Fibroblast of lung (primary cell): Measurements from ENCODE around the gene SORCS3. TPM values are rescaled to one million over a fixed set of nuclear protein-coding genes. Genes with fewer than 3 reads are reported as not detected.

Experiments used
- DNase-seq, 2 donors: peaks; one replicate each; pipeline versions ENCODE4 v3.0.0 to v3.0.0-alpha.2; 2010; ENCODE audit warnings: low read depth in 2 of 2
- H2AFZ ChIP-seq: 2 replicates; pipeline ENCODE4 v1.5.1; 2012; ENCODE audit warnings: low read length, control low read depth, inconsistent platforms
- H3K27ac ChIP-seq: 2 replicates; pipeline ENCODE4 v1.5.1; 2011; ENCODE audit warnings: low read length, control low read depth; ENCODE audit not compliant: insufficient read depth
- H3K27me3 ChIP-seq: 2 replicates; pipeline ENCODE4 v1.5.1; 2011; ENCODE audit warnings: mild to moderate bottlenecking, low read length; ENCODE audit not compliant: control insufficient read depth, insufficient read depth
- H3K36me3 ChIP-seq: 2 replicates; pipeline ENCODE4 v1.5.1; 2011; ENCODE audit warnings: low read length; ENCODE audit not compliant: control insufficient read depth, insufficient read depth
- H3K4me1 ChIP-seq: 2 replicates; pipeline ENCODE4 v1.5.1; 2011; ENCODE audit warnings: low read length; ENCODE audit not compliant: control insufficient read depth, insufficient read depth; ENCODE audit errors: extremely low read depth
- H3K4me2 ChIP-seq: 2 replicates; pipeline ENCODE4 v1.5.1; 2011; ENCODE audit warnings: low read length, control low read depth; ENCODE audit not compliant: insufficient read depth; ENCODE audit errors: extremely low read depth
- H3K4me3 ChIP-seq, 4 experiments: fragments of 200-600 bp in 1 of 4; sonication (generic) in 1 of 4; replicated peaks in 1 of 4; 2 replicates each; pipeline ENCODE4 v1.5.1; 2011 to 2016; ENCODE audit warnings: low read length in 4 of 4, low read depth in 3 of 4, mild to moderate bottlenecking in 3 of 4, control low read depth in 2 of 4, inconsistent platforms in 1 of 4, mixed read lengths in 1 of 4; ENCODE audit not compliant: insufficient read depth in 1 of 4; ENCODE audit errors: control extremely low read depth in 1 of 4
- H3K79me2 ChIP-seq: 2 replicates; pipeline ENCODE4 v1.5.1; 2012; ENCODE audit warnings: mild to moderate bottlenecking, low read length, inconsistent platforms; ENCODE audit not compliant: control insufficient read depth, insufficient read depth
- H3K9ac ChIP-seq: 2 replicates; pipeline ENCODE4 v1.5.1; 2011; ENCODE audit warnings: mild to moderate bottlenecking, low read length, control low read depth; ENCODE audit not compliant: insufficient read depth
- H3K9me3 ChIP-seq: 2 replicates; pipeline ENCODE4 v1.5.1; 2012; ENCODE audit warnings: low read depth, low read length; ENCODE audit not compliant: control insufficient read depth, insufficient read depth
- H4K20me1 ChIP-seq: 2 replicates; pipeline ENCODE4 v1.5.1; 2011; ENCODE audit warnings: low read length; ENCODE audit not compliant: control insufficient read depth, insufficient read depth; ENCODE audit errors: extremely low read depth
- EZH2 ChIP-seq: IDR thresholded peaks from 2 replicates; pipeline ENCODE4 v1.5.1; 2012; ENCODE audit warnings: low read length, control low read depth, mild to moderate bottlenecking; ENCODE audit errors: missing control alignments
- polyA plus RNA-seq, 2 donors: library from polyadenylated mRNA; depleted of rRNA in 1 of 2; stranded (reverse) in 1 of 2; unstranded in 1 of 2; fragments of >200 nt; gene quantifications; 2 replicates each; pipeline ENCODE4 v1.2.1, GENCODE V29; 2011 to 2012; ENCODE audit warnings: missing spikeins in 1 of 2
- total RNA-seq: library from RNA; depleted of rRNA; stranded (reverse); fragments of >200 nt; gene quantifications from 2 replicates; pipeline ENCODE4 v1.2.1, GENCODE V29; 2014
- TF ChIP-seq, protein P1 (sequence below), 2 donors: IDR thresholded peaks in 1 of 2; conservative IDR thresholded peaks in 1 of 2; 1 replicate in 1 of 2; 2 replicates in 1 of 2; pipeline ENCODE4 v1.5.1; 2011 to 2012; ENCODE audit warnings: low read length in 2 of 2, control low read depth in 1 of 2, inconsistent platforms in 1 of 2, low read depth in 1 of 2, mild to moderate bottlenecking in 1 of 2

The SORCS3 gene
- total and polyA plus RNA-seq, 2 donors (not counting 1 experiment from before 2014, with no cell fraction given) = not detected

DNA sequence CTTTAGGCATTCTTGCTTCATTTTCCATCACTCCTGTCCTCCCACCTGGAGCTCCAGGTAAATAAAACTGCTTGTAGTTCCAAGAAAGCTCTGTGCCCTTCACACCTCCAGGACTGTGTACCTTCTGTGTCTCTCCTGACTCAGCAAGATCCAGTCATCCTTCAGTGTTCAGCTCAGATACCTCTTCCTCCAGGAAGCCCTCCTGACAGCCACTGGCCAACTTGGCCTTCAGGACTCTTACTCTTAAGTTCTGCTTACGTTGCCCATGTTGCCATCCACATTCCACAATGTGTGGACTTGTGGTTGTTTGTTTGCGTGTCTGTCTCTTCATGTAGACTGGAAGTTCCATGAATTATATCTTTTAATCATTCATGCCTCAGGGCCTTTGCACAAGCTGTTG is 48.0 kb downstream of the SORCS3 start:
- TF ChIP-seq, protein P1, sequence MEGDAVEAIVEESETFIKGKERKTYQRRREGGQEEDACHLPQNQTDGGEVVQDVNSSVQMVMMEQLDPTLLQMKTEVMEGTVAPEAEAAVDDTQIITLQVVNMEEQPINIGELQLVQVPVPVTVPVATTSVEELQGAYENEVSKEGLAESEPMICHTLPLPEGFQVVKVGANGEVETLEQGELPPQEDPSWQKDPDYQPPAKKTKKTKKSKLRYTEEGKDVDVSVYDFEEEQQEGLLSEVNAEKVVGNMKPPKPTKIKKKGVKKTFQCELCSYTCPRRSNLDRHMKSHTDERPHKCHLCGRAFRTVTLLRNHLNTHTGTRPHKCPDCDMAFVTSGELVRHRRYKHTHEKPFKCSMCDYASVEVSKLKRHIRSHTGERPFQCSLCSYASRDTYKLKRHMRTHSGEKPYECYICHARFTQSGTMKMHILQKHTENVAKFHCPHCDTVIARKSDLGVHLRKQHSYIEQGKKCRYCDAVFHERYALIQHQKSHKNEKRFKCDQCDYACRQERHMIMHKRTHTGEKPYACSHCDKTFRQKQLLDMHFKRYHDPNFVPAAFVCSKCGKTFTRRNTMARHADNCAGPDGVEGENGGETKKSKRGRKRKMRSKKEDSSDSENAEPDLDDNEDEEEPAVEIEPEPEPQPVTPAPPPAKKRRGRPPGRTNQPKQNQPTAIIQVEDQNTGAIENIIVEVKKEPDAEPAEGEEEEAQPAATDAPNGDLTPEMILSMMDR (conservative IDR thresholded peaks at IDR 0.05 in 1 of 2, IDR thresholded peaks at IDR 0.05 in 1 of 2; ENCODE audit: low read depth in 1 of 2, low read length in 2 of 2) = no peak
- no peak for TF ChIP-seq EZH2
- Histone ChIP-seq H3K9ac (no peak overlapping the region), H3K9me3 (no peaks in the 10 kb centered on the region), H3K79me2 (no peaks in the 10 kb centered on the region), H3K27me3 (no peaks in the 10 kb centered on the region), H3K4me3 (no peak overlapping the region), H4K20me1 (no peaks in the 10 kb centered on the region), H3K36me3 (no peaks in the 10 kb centered on the region), H3K27ac (no peak overlapping the region), H2AFZ (no peak overlapping the region), H3K4me1 (no peaks in the 10 kb centered on the region), H3K4me2 (no peak overlapping the region)
- DNase-seq = no peak

DNA sequence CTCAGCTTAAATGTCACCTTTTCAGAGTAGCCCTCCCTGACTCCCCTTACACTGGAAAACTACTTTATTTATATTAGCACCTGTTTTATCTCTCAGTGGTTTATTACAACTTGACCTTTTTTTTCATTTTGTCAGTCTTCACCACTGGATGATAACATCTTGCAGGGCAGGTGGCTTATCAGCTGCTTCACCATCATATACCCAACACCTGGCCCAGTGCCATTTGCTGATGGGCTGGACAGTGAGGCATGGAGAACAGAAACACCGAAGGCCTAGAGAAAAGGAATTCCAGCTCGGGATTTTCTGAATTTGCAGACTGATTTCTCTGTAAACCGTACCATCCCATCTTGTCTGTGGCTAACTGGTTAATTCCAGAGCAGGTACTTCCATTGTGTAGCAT is 48.5 kb downstream of the SORCS3 start:
- TF ChIP-seq, protein P1 (conservative IDR thresholded peaks at IDR 0.05 in 1 of 2, IDR thresholded peaks at IDR 0.05 in 1 of 2; ENCODE audit: low read depth in 1 of 2, low read length in 2 of 2) = no peak
- TF ChIP-seq EZH2 = no peak
- no peak for DNase-seq
- Histone ChIP-seq H3K79me2 (no peaks in the 10 kb centered on the region), H4K20me1 (no peaks in the 10 kb centered on the region), H3K27me3 (no peaks in the 10 kb centered on the region), H3K9ac (no peak overlapping the region), H3K4me1 (no peaks in the 10 kb centered on the region), H3K4me2 (no peak overlapping the region), H2AFZ (no peak overlapping the region), H3K36me3 (no peaks in the 10 kb centered on the region), H3K27ac (no peak overlapping the region), H3K4me3 (no peak overlapping the region), H3K9me3 (no peaks in the 10 kb centered on the region)

DNA sequence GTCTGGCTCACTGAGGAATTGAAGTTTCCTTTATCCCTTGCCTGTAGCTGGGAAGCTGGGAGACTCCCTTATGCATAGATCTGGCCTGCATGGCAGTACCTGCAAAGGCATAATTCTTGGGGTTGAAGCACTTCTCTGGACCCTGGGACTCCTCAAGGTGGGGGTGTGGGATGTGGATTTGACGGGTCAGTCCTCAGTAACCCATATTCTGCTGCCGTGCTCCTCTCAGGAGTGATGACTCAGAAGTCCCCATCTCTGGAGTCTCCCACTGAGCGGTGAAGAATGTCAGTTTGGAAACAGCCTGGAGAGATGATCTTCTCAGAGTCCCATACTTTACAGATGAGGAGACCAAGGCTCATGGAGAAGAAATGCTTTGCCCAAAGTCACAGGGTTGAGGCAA is 49.0 kb downstream of the SORCS3 start:
- H3K27ac ChIP-seq = no peak overlapping the region
- no peak for TF ChIP-seq EZH2
- TF ChIP-seq, protein P1 (conservative IDR thresholded peaks at IDR 0.05 in 1 of 2, IDR thresholded peaks at IDR 0.05 in 1 of 2; ENCODE audit: low read depth in 1 of 2, low read length in 2 of 2) = no peak
- H3K9ac ChIP-seq = no peak overlapping the region
- H3K4me2 ChIP-seq = no peak overlapping the region
- no peaks in the 10 kb centered on the region for H3K27me3 ChIP-seq
- no peak for DNase-seq
- no peak overlapping the region for H2AFZ ChIP-seq
- no peak overlapping the region for H3K4me3 ChIP-seq
- H3K4me1 ChIP-seq = no peaks in the 10 kb centered on the region
- no peaks in the 10 kb centered on the region for H3K9me3 ChIP-seq
- no peaks in the 10 kb centered on the region for H4K20me1 ChIP-seq
- no peaks in the 10 kb centered on the region for H3K36me3 ChIP-seq
- no peaks in the 10 kb centered on the region for H3K79me2 ChIP-seq
